HG03439 (cell line): ENCODE measurements around the gene RIC1.
"Not testable (repeated sequence)": the region's sequence is repeated elsewhere in the genome, so short reads cannot be mapped to it uniquely, and the experiment has no call there.

Experiments
- ATAC-seq: cut with Tn5 transposase; IDR thresholded peaks from one replicate; pipeline ENCODE4 v1.9.1; 2021; ENCODE audit warnings: mild to moderate bottlenecking, moderate library complexity; ENCODE audit not compliant: unreplicated experiment

The RIC1 gene

GRCh38 chr9:5784526-5785315, 155.8 kb downstream of the RIC1 start:
- no peak for ATAC-seq

- ATAC-seq: no peak
Observed at GRCh38 chr9:5786370-5787127, 157.6 kb downstream of the RIC1 start.

DNA sequence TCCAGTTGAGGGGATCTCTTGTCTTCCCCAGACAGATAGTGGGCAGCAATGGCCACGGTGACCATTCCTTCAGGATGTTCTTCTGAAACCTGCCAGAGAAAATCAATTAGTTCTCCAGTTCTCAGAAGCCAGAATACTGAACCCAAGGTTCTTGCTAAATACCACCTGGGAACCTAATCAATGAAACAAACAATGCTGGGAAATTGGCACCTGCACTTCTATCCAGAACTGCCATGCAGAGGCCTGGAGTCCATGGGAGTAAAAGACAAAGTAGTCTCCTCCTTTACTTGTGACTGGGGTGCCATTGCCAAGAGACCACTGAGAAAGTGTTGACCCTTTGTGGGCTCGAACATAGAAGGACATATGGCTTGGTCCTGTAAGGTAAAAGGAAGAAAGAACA, 158.3 kb downstream of the RIC1 start:
- ATAC-seq: no peak

- no peak for ATAC-seq
Observed at GRCh38 chr9:5787759-5788302, 158.9 kb downstream of the RIC1 start.

- ATAC-seq: no peak
Observed at GRCh38 chr9:5789489-5789888, 160.6 kb downstream of the RIC1 start.

DNA sequence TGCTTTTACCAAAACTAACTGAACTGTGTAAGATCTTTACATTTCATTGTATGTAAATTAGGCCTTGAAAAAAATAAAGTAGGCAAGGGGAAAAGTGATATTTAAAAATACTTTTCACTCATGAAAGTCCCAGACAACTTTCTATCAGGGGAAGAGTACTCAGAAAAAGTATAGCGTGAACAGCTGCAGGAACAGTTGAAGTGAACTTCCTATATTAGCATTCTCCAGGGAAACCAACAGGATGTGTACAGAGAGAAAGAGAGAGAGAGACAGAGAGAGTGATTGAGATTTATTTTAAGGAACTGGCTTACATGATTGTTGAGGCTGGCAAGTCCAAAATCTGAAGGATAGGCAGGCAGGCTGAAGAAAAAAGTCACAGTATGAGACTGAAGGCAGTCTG, 162.0 kb downstream of the RIC1 start:
- ATAC-seq: no peak

DNA sequence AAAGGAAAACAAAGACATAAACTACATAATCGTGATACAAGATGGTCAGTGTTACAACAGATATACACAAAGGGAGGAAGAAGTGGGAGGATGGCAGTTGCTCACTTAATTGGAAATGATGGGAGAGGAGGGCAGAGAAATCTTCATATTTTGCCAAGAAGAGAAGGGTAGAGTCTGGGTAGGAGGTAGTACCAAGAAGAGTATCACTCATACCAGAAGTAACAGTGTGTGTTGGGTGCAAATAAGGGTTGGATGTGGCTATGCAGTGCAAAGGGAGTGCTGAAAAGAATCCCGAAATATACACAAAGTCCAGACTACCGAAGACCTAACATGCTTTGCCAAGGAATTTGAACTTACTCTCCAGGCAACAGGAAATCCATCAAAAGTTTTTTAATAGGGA, 163.0 kb downstream of the RIC1 start:
- no peak for ATAC-seq

- no peak for ATAC-seq
Observed at GRCh38 chr9:5793812-5794211, 164.9 kb downstream of the RIC1 start.

GRCh38 chr9:5796298-5796697, 167.4 kb downstream of the RIC1 start:
- ATAC-seq: no peak

DNA sequence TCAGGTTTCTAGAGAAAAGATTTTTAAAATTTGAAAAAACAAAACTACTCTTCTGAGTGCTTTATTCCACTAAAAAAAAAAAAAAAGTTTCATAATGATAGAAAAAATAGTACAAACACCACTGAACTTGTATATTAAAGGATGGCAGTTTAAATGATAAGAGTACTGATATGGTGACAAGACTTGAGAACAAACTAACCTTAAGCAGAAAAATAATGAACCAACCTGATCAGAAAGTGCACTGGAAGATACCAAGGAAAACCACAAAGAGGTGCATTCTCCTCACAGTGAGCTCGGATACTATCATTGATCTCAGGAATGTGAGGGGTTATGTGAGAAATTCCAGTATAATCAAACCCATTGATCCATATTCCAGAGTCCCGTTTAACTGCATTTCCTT, 169.7 kb downstream of the RIC1 start:
- no peak for ATAC-seq

DNA sequence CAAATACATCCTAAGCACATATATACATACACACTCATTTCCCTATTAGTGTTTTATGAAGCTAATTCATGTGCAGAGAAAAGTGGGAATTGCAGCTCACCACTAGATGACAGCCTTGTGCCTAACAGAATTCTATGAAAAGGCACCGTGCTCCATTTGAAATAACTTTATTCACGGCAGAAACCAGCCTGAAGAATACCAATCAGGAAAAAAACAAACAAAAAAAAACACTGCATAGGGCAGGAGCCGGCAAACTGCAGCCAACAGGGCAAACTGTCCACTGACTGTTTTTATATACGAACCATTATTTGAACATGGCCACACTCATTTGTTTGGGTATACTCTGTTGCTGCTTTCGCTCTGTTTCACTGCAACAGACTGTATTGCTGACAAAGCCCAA, 170.4 kb downstream of the RIC1 start:
- ATAC-seq: no peak

DNA sequence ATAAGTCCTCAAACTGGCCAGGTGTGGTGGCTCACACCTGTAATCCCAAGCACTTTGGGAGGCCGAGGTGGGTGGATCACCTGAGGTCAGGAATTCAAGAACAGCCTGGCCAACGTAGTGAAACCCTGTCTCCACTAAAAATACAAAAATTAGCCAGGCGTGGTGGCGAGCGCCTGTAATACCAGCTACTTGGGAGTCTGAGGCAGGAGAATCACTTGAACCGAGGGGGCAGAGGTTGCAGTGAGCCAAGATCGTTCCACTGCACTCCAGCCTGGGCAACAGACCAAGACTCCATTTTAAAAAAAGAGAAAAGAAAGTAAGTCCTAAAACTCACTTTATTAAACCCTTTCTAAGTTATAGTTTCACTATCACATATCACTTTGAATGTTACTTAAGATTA, 171.5 kb downstream of the RIC1 start:
- not testable (repeated sequence) for ATAC-seq

- no peak for ATAC-seq
Observed at GRCh38 chr9:5800969-5801738, 172.2 kb downstream of the RIC1 start.

- no peak for ATAC-seq
Observed at GRCh38 chr9:5801739-5802113, 172.8 kb downstream of the RIC1 start.

GRCh38 chr9:5805478-5805877, 176.6 kb downstream of the RIC1 start:
- ATAC-seq: no peak

GRCh38 chr9:5811751-5812150, 182.8 kb downstream of the RIC1 start:
- no peak for ATAC-seq

GRCh38 chr9:5813824-5814223, 184.9 kb downstream of the RIC1 start:
- no peak for ATAC-seq

- ATAC-seq: no peak
Observed at GRCh38 chr9:5815461-5815860, 186.6 kb downstream of the RIC1 start.

GRCh38 chr9:5817862-5818261, 189.0 kb downstream of the RIC1 start:
- ATAC-seq: no peak

DNA sequence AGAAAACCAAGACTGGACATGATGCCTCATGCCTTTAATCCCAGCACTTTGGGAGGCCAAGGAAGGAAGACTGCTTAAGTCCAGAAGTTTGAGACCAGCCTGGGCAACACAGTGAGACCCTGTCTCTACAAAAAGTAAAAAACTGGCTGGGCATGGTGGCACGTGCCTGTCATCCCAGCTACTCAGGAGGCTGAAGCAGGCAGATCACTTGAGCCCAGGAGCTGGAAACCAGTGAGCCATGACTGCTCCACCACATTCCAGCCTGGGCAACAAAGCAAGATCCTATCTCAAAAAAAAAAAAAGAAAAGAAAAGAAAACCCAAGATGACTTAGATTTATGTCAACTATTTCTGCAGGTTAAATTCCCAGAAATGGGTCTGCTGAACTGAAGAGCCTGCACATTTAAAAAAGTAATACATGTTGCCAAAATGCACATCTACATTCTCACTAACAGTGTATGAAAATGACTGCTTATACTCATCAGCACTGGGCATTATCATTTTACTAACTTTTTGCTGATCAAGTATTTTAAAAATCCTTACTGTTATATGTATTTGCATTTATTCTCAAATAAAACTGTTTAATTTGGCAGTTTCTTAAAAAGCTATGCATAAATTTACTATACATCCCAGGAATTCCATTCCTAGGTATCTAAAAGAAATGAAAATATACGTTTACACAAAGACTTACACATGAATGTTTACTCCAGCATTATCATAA, 189.7 kb downstream of the RIC1 start:
- no peak for ATAC-seq

- ATAC-seq: no peak
Observed at GRCh38 chr9:5819174-5819573, 190.3 kb downstream of the RIC1 start.
